Trophoblast cell (in vitro differentiated cells and primary cell): Measurements from ENCODE around the gene KPNB1.

Experiments
- DNase-seq, 2 donors: peaks; one replicate each; pipeline ENCODE4 v3.0.0-alpha.2; 2016
- H2AFZ ChIP-seq: 2 replicates; pipeline ENCODE4 v1.6.1; 2013; ENCODE audit warnings: low read length, moderate library complexity, mild to moderate bottlenecking; ENCODE audit not compliant: insufficient read depth, poor library complexity
- H2AK5ac ChIP-seq: 2 replicates; pipeline ENCODE4 v1.6.1; 2013; ENCODE audit warnings: mild to moderate bottlenecking, low read length
- H2BK120ac ChIP-seq: 2 replicates; pipeline ENCODE4 v1.6.1; 2013; ENCODE audit warnings: low read length, mild to moderate bottlenecking, moderate library complexity; ENCODE audit not compliant: insufficient read depth, poor library complexity
- H2BK12ac ChIP-seq: 2 replicates; pipeline ENCODE4 v1.6.1; 2013; ENCODE audit warnings: mild to moderate bottlenecking, low read length, moderate library complexity
- H2BK5ac ChIP-seq: 2 replicates; pipeline ENCODE4 v1.6.1; 2013; ENCODE audit warnings: low read length, low read depth, moderate library complexity, mild to moderate bottlenecking; ENCODE audit not compliant: poor library complexity
- H3K14ac ChIP-seq: 2 replicates; pipeline ENCODE4 v1.6.1; 2013; ENCODE audit warnings: mild to moderate bottlenecking, low read length
- H3K18ac ChIP-seq: 2 replicates; pipeline ENCODE4 v1.6.1; 2013; ENCODE audit warnings: mild to moderate bottlenecking, low read length
- H3K23ac ChIP-seq: 2 replicates; pipeline ENCODE4 v1.6.1; 2013; ENCODE audit warnings: low read length
- H3K27ac ChIP-seq: 2 replicates; pipeline ENCODE4 v1.5.1; 2013; ENCODE audit warnings: low read depth, mild to moderate bottlenecking, inconsistent platforms, low read length, moderate library complexity
- H3K27me3 ChIP-seq: 2 replicates; pipeline ENCODE4 v1.6.1; 2013; ENCODE audit warnings: inconsistent platforms, mild to moderate bottlenecking, low read length, moderate library complexity; ENCODE audit not compliant: insufficient read depth
- H3K36me3 ChIP-seq, 2 experiments: 1 replicate in 1 of 2; 2 replicates in 1 of 2; pipeline ENCODE4 v1.6.1; 2013; ENCODE audit warnings: low read length in 2 of 2, mild to moderate bottlenecking in 2 of 2, moderate library complexity in 1 of 2; ENCODE audit not compliant: insufficient read depth in 2 of 2, control insufficient read depth in 1 of 2
- H3K4ac ChIP-seq: 2 replicates; pipeline ENCODE4 v1.6.1; 2013; ENCODE audit warnings: low read depth, mild to moderate bottlenecking, low read length, moderate library complexity
- H3K4me1 ChIP-seq, 2 experiments: 1 replicate in 1 of 2; 2 replicates in 1 of 2; pipeline ENCODE4 v1.6.1; 2013; ENCODE audit warnings: low read length in 2 of 2, mild to moderate bottlenecking in 2 of 2, moderate library complexity in 1 of 2; ENCODE audit not compliant: insufficient read depth in 2 of 2, control insufficient read depth in 1 of 2
- H3K4me2 ChIP-seq: 2 replicates; pipeline ENCODE4 v1.6.1; 2013; ENCODE audit warnings: inconsistent platforms, mild to moderate bottlenecking, low read length, moderate library complexity
- H3K4me3 ChIP-seq: 2 replicates; pipeline ENCODE4 v1.5.1; 2013; ENCODE audit warnings: mild to moderate bottlenecking, low read depth, low read length, inconsistent platforms
- H3K79me1 ChIP-seq: one replicate; pipeline ENCODE4 v1.6.1; 2013; ENCODE audit warnings: low read length
- H3K79me2 ChIP-seq: 2 replicates; pipeline ENCODE4 v1.6.1; 2013; ENCODE audit warnings: low read length, mild to moderate bottlenecking; ENCODE audit not compliant: control insufficient read depth, insufficient read depth, poor library complexity
- H3K9ac ChIP-seq: 2 replicates; pipeline ENCODE4 v1.6.1; 2013; ENCODE audit warnings: mild to moderate bottlenecking, low read length
- H3K9me3 ChIP-seq: 2 replicates; pipeline ENCODE4 v1.6.1; 2013; ENCODE audit warnings: low read depth, mild to moderate bottlenecking, control low read depth, inconsistent platforms, low read length; ENCODE audit not compliant: insufficient read depth
- H4K12ac ChIP-seq: 2 replicates; pipeline ENCODE4 v1.6.1; 2013; ENCODE audit warnings: low read depth, mild to moderate bottlenecking, low read length, moderate library complexity
- H4K8ac ChIP-seq: 2 replicates; pipeline ENCODE4 v1.6.1; 2013; ENCODE audit warnings: low read depth, mild to moderate bottlenecking, low read length, moderate library complexity
- H4K91ac ChIP-seq: one replicate; pipeline ENCODE4 v1.6.1; 2013; ENCODE audit warnings: low read depth, mild to moderate bottlenecking, low read length, moderate library complexity
- WGBS: extraction: QIAGEN DNeasy Blood & Tissue Kit; methylation state at CpG from one replicate; pipeline ENCODE4 v1.1.7; 2013; ENCODE audit warnings: missing lambda C conversion rate; ENCODE audit not compliant: insufficient read length, insufficient coverage; ENCODE audit errors: extremely low coverage; 5-methylcytosine and 5-hydroxymethylcytosine counted together

KPNB1 gene

DNA sequence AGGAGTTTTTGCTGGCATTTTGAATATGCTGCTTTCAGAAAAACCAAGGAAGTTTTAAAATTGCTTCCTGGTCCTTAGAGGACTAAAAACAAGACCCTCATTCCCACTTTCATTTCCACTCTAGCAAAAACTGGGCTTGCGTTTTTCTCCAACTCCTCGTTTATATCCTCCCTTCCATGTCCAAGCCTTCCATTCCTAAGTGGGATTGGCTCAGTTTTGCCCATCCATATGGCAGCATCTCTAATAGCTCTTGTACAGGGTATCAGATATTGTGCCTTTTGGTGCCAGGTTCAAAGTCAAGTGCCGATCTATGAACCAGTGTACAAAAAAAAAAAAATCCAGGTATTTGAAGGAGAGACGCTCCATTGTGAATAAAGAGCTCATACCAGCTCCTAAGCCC lies 34.3 kb downstream of the KPNB1 start:
- Histone ChIP-seq H3K4me3 (no peak overlapping the region), H2BK12ac (no peak overlapping the region), H2AFZ (no peak overlapping the region), H3K23ac (no peak overlapping the region), H3K79me1 (no peaks in the 10 kb centered on the region), H3K4me1 (no peaks in the 10 kb centered on the region), H2BK120ac (no peak overlapping the region), H2AK5ac (no peak overlapping the region), H3K4me2 (no peak overlapping the region), H3K9me3 (no peaks in the 10 kb centered on the region), H3K79me2 (no peaks in the 10 kb centered on the region), H3K4ac (no peak overlapping the region), H3K27me3 (no peaks in the 10 kb centered on the region), H3K18ac (no peak overlapping the region), H4K8ac (no peak overlapping the region), H3K14ac (no peak overlapping the region), H3K9ac (no peak overlapping the region), H3K36me3 (peaks cover 16 to 48% of the 10 kb centered on the region in 2 experiments), H4K12ac (no peak overlapping the region), H2BK5ac (no peak overlapping the region), H3K27ac (no peak overlapping the region), H4K91ac (no peak overlapping the region)
- DNase-seq = no peak
- no CpG with 5 or more reads among the region's 4 CpGs for WGBS

DNA sequence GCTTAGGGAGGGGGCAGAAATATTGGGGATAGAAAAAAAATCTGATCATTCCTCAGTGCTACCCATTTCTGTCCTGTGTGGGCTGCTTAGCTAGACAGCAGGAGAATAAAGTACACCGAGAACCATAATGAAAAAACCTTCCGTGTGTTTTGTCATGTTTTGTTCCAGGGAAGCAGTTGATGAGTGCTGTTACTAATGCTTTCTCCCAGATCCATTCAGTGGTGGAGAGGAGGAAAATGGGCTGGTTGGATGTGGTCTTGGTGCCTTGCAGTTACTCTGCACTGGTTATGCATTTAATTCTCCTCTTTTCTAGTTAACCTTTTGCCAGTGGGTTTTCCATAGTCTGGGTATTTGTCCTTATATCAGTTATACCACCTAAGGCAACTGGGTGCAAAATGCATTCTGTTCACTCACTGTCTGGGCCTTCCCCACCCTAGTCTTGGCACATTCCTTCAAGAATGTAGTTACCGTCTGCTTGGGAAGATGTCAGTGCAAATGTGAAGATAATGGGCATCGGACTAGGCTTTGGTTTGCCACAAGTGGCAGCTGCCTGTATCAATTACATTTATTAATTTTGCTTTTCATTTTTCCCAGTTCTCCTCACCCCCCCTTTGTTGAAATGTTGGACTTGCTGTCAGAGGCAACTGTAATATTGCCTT lies 34.9 kb downstream of the KPNB1 start:
- Histone ChIP-seq H3K27ac (no peak overlapping the region), H3K14ac (no peak overlapping the region), H3K4ac (no peak overlapping the region), H3K36me3 (peaks cover 13 to 45% of the 10 kb centered on the region in 2 experiments), H2BK120ac (no peak overlapping the region), H4K8ac (no peak overlapping the region), H3K23ac (no peak overlapping the region), H4K12ac (no peak overlapping the region), H2BK5ac (no peak overlapping the region), H4K91ac (no peak overlapping the region), H2BK12ac (no peak overlapping the region), H3K9ac (no peak overlapping the region), H3K4me3 (no peak overlapping the region), H3K4me1 (no peaks in the 10 kb centered on the region), H2AK5ac (no peak overlapping the region), H2AFZ (no peak overlapping the region), H3K79me1 (no peaks in the 10 kb centered on the region), H3K27me3 (no peaks in the 10 kb centered on the region), H3K4me2 (no peak overlapping the region), H3K9me3 (no peaks in the 10 kb centered on the region), H3K79me2 (no peaks in the 10 kb centered on the region), H3K18ac (no peak overlapping the region)
- WGBS = no CpG with 5 or more reads among the region's 4 CpGs
- DNase-seq = no peak

GRCh38 chr17:47685556-47686275 lies 36.0 kb downstream of the KPNB1 start:
- peaks cover 11 to 34% of the 10 kb centered on the region in 2 experiments for H3K36me3 ChIP-seq
- H3K79me2 ChIP-seq = no peaks in the 10 kb centered on the region
- H3K9ac ChIP-seq = no peak overlapping the region
- no peak overlapping the region for H4K12ac ChIP-seq
- no peak overlapping the region for H4K91ac ChIP-seq
- no peak overlapping the region for H3K4me2 ChIP-seq
- no peak overlapping the region for H3K4ac ChIP-seq
- H2AFZ ChIP-seq = no peak overlapping the region
- no peaks in the 10 kb centered on the region for H3K4me1 ChIP-seq
- H2BK12ac ChIP-seq = no peak overlapping the region
- no peak overlapping the region for H2AK5ac ChIP-seq
- WGBS = no CpG with 5 or more reads among the region's 4 CpGs
- no peak overlapping the region for H3K23ac ChIP-seq
- no peaks in the 10 kb centered on the region for H3K9me3 ChIP-seq
- H3K27me3 ChIP-seq = no peaks in the 10 kb centered on the region
- peak; percentile 27 to 68 for DNase-seq
- H3K79me1 ChIP-seq = no peaks in the 10 kb centered on the region
- H3K27ac ChIP-seq = no peak overlapping the region
- no peak overlapping the region for H2BK120ac ChIP-seq
- H2BK5ac ChIP-seq = no peak overlapping the region
- H4K8ac ChIP-seq = no peak overlapping the region
- H3K18ac ChIP-seq = no peak overlapping the region
- H3K4me3 ChIP-seq = no peak overlapping the region
- H3K14ac ChIP-seq = no peak overlapping the region

DNA sequence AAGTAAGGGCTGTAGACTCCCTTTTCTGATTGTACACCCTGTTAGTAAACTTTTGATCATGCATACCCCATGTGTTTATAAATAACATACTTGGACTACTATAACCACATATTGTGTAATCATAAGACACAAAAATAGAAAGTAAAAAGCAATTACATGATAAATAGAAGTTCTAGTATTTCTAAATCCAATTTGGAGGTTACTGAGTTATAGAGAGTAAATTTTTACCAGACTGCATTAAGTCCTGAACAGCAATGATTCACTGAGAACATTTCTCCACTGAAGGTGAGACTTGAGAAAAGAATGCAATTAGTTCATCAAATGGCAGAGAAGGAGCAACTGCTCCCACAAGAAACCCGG lies 36.5 kb downstream of the KPNB1 start:
- H3K9ac ChIP-seq = no peak overlapping the region
- no peak overlapping the region for H3K14ac ChIP-seq
- peak in 1 of 2 donors; percentile 49 for DNase-seq
- H3K4me1 ChIP-seq = no peaks in the 10 kb centered on the region
- no peak overlapping the region for H4K12ac ChIP-seq
- no peak overlapping the region for H2AFZ ChIP-seq
- H3K18ac ChIP-seq = no peak overlapping the region
- H3K79me1 ChIP-seq = no peaks in the 10 kb centered on the region
- H3K4me3 ChIP-seq = no peak overlapping the region
- H2BK12ac ChIP-seq = no peak overlapping the region
- H3K4me2 ChIP-seq = no peak overlapping the region
- no peaks in the 10 kb centered on the region for H3K79me2 ChIP-seq
- H3K9me3 ChIP-seq = no peaks in the 10 kb centered on the region
- H3K36me3 ChIP-seq = peaks cover 11 to 29% of the 10 kb centered on the region in 2 experiments
- H3K27me3 ChIP-seq = no peaks in the 10 kb centered on the region
- H3K4ac ChIP-seq = no peak overlapping the region
- H2AK5ac ChIP-seq = no peak overlapping the region
- H3K23ac ChIP-seq = no peak overlapping the region
- no peak overlapping the region for H2BK5ac ChIP-seq
- no peak overlapping the region for H4K91ac ChIP-seq
- no peak overlapping the region for H3K27ac ChIP-seq
- no peak overlapping the region for H4K8ac ChIP-seq
- WGBS = no CpG with 5 or more reads among the region's 1 CpG
- H2BK120ac ChIP-seq = no peak overlapping the region
